A549 treated with RU486 at 1 μM for 4 hours (cell line): Measurements from ENCODE around the gene ACCSL. TPM values are rescaled to one million over a fixed set of nuclear protein-coding genes. Genes with fewer than 3 reads are reported as not detected.

Experiments used
- total RNA-seq: library from RNA; stranded (reverse); fragments of 200-300 nt; extraction: Qiagen RNA extraction; gene quantifications from 5 replicates; pipeline ENCODE4 v1.2.3, GENCODE V29; 2022; ENCODE audit warnings: low read depth

ACCSL gene
- total RNA-seq = not detected in 5 replicates

GRCh38 chr11:44047931-44048431, at the start of gene ACCSL:
ACCSL (plus strand) TSS chr11:44047981; CDS start chr11:44048037, 56 bp downstream.

GRCh38 chr11:44065841-44066731, 18.3 kb downstream of the ACCSL start, which contains the start of gene ACCS:
ACCS (plus strand) TSS chr11:44066270; CDS start chr11:44067628, 1,358 bp downstream.

GRCh38 chr11:44095506-44096359, 48.0 kb downstream of the ACCSL start, which contains the start of gene EXT2:
EXT2 (plus strand) TSS chr11:44095678; CDS start chr11:44107713, 12,035 bp downstream.

Other genes starting within 250 kb of the ACCSL start
- 25.8 to 29.9 TPM (median 27.9 TPM) in 5 replicates for gene ALKBH3, start 167.2 kb upstream of the ACCSL start, total RNA-seq
- 1.6 to 4.3 TPM (median 2.2 TPM) in 5 replicates for gene C11orf96, start 105.3 kb upstream of the ACCSL start, total RNA-seq
- 11.3 to 17.1 TPM (median 14.7 TPM) in 5 replicates for gene ACCS, start 18.3 kb downstream of the ACCSL start, total RNA-seq
- 55.1 to 60.3 TPM (median 56.0 TPM) in 5 replicates for gene EXT2, start 47.7 kb downstream of the ACCSL start, total RNA-seq